K562 (cell line): ENCODE data around the gene BLOC1S4. TPM values are rescaled to one million over a fixed set of nuclear protein-coding genes. Genes with fewer than 3 reads are reported as not detected.
A peak's percentile ranks its signal among the peaks of the same experiment; 100 is the strongest.

Source experiments
- EGR1 ChIP-seq: fragments of 450-650 bp; conservative IDR thresholded peaks from 2 replicates; pipeline ENCODE4 v1.6.1; 2017; ENCODE audit warnings: mild to moderate bottlenecking
- FOXJ2 ChIP-seq: fragments of 200-800 bp; sonication (Bioruptor generic); IDR thresholded peaks from 2 replicates; pipeline ENCODE4 v1.6.1; 2016; ENCODE audit warnings: missing genetic modification characterization, missing compliant biosample characterization
- GTF2F1 ChIP-seq: IDR thresholded peaks from 2 replicates; pipeline ENCODE4 v1.6.1; 2011; ENCODE audit warnings: low read depth, low read length, improper control_type of control experiment
- HCFC1 ChIP-seq: IDR thresholded peaks from 2 replicates; pipeline ENCODE4 v1.6.1; 2012; ENCODE audit warnings: low read depth, low read length, improper control_type of control experiment
- MTA2 ChIP-seq: fragments of 450-650 bp; IDR thresholded peaks from 2 replicates; pipeline ENCODE4 v1.6.1; 2016; ENCODE audit warnings: low read depth
- NFRKB ChIP-seq: fragments of 450-650 bp; IDR thresholded peaks from 2 replicates; pipeline ENCODE4 v1.6.1; 2016; ENCODE audit warnings: low read depth
- NR3C1 ChIP-seq: sonication (generic); formaldehyde crosslinking; IDR thresholded peaks from 2 replicates; pipeline ENCODE4 v1.8.1; 2022; ENCODE audit warnings: missing genetic modification reagents
- POLR2G ChIP-seq: fragments of 200-400 bp; formaldehyde crosslinking; IDR thresholded peaks from 2 replicates; pipeline ENCODE4 v1.6.1; 2017; ENCODE audit warnings: low read depth, mild to moderate bottlenecking, antibody characterized with exemption, low read length, moderate library complexity
- POLR3G ChIP-seq: IDR thresholded peaks from 2 replicates; pipeline ENCODE4 v1.6.1; 2011; ENCODE audit not compliant: insufficient read length, insufficient replicate concordance; ENCODE audit errors: extremely low read depth
- PRMT5 ChIP-seq: sonication (generic); formaldehyde crosslinking; IDR thresholded peaks from 2 replicates; pipeline ENCODE4 v1.5.0; 2020; ENCODE audit warnings: missing genetic modification reagents
- RB1 ChIP-seq: fragments of 450-650 bp; IDR thresholded peaks from 2 replicates; pipeline ENCODE4 v1.6.1; 2017; ENCODE audit warnings: low read depth, mild to moderate bottlenecking
- RBM14 ChIP-seq: fragments of 200-400 bp; formaldehyde crosslinking; IDR thresholded peaks from 2 replicates; pipeline ENCODE4 v1.6.1; 2018; ENCODE audit warnings: low read depth, mild to moderate bottlenecking, low read length, moderate library complexity, borderline replicate concordance; ENCODE audit not compliant: insufficient read depth
- TCF7L2 ChIP-seq: fragments of 150-350 bp; IDR thresholded peaks from 2 replicates; pipeline ENCODE4 v1.6.1; 2016; ENCODE audit warnings: low read depth, mild to moderate bottlenecking, low read length, moderate library complexity
- ZBTB17 ChIP-seq: fragments of 450-650 bp; formaldehyde crosslinking; IDR thresholded peaks from 2 replicates; pipeline ENCODE4 v1.4.0; 2020; ENCODE audit warnings: mild to moderate bottlenecking
- ZNF174 ChIP-seq: fragments of 250-450 bp; sonication (Bioruptor Pico); IDR thresholded peaks from 2 replicates; pipeline ENCODE4 v1.4.0; 2020; ENCODE audit warnings: mild to moderate bottlenecking
- ZNF695 ChIP-seq: fragments of 450-650 bp; formaldehyde crosslinking; IDR thresholded peaks from 2 replicates; pipeline ENCODE4 v1.4.0; 2020; ENCODE audit warnings: mild to moderate bottlenecking, moderate library complexity
- polyA plus RNA-seq, 8 experiments: library from polyadenylated mRNA; depleted of rRNA in 4 of 8; stranded (reverse) in 5 of 8; unstranded in 3 of 8; fragments of >200 nt; fragmentation: Nextera tagmentation in 2 of 8; fragmentation: Illumina TruSeq in 1 of 8; extraction: Ambion mirVana in 2 of 8; extraction: Trizol in 1 of 8; gene quantifications; 2 replicates each; pipeline versions ENCODE4 v1.2.1 to v1.2.3, GENCODE V29; 2011 to 2014; ENCODE audit warnings: inconsistent platforms in 1 of 8, missing spikeins in 1 of 8
- total RNA-seq, 7 experiments: library from RNA; depleted of rRNA in 6 of 7; stranded (reverse); fragments of >200 nt in 6 of 7; fragmentation: Illumina TruSeq in 2 of 7; extraction: Trizol in 2 of 7; gene quantifications; 2 replicates each; pipeline versions ENCODE4 v1.2.1 to v1.2.3, GENCODE V29; 2011 to 2021; ENCODE audit warnings: low replicate concordance in 1 of 7
- TF ChIP-seq, protein P1 (sequence below): fragments of 450-650 bp; IDR thresholded peaks from 2 replicates; pipeline ENCODE4 v1.6.1; 2017; ENCODE audit warnings: antibody characterized with exemption, mild to moderate bottlenecking
- TF ChIP-seq, protein P2 (sequence below): fragments of 450-650 bp; conservative IDR thresholded peaks from 2 replicates; pipeline ENCODE4 v1.6.1; 2016; ENCODE audit warnings: missing genetic modification characterization, low read depth, mild to moderate bottlenecking, missing compliant biosample characterization, moderate library complexity
- TF ChIP-seq, protein P3 (sequence below): fragments of 450-650 bp; IDR thresholded peaks from 2 replicates; pipeline ENCODE4 v1.6.1; 2018; ENCODE audit warnings: mild to moderate bottlenecking, low read depth; ENCODE audit not compliant: partially characterized antibody

Gene BLOC1S4
- total and polyA plus RNA-seq, 9 of the 15 experiments (the other 6 are each of a cell fraction or from before 2014, with no cell fraction given) = 3.1 to 31.6 (median 11.2) TPM

DNA sequence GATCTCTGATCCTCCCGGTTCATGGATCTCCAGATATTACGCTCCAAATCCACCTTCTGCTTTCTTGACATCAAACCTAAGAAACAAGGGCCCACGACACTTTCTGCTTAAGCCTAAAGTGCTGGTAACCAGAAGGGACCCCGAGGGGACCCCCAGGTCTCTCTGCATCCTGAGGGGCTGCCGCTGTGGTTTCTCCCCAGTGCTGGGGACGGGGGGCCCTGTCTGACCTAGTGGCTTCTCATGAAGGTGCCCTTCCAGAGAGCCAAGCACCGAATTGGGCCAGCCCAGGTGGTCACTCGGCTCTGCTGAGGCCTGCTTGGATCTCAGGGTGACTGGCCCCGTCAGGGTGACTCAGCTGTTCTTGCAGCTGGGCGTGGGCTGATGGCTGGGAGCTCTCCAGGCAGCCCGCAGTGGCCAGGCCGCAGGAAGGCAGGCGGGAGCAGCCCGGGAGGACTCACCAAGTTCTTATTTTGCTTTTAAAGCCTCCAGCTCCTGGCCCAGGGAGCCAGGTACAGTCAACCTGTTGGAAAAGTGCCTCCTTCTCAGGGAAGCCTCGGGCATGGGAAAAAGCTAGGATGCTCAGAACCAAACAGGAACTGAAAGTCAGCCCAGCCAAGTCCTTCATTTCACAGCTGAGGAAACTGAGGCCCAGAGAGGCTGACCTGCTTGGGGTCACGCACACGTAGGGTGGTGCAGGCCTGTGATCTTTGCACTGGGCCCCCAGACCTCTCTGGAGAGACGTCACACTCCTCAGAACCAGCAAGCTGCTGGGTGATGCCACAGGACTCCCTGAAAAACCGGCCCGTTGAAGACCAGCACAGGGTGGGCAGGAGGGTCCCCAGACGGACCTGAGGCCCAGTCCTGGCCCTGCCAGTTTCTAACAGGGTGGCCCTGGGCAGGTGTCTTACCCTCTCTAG, 16.7 kb downstream of the BLOC1S4 start (continued):
- TF ChIP-seq MTA2 (peak; percentile 9; the same call in 1 of the 2 replicates), NR3C1 (CRISPR knock-in tag) (no peak), PRMT5 (no peak), EGR1 (peak; percentile 89), ZNF174 (no peak), RBM14 (no peak), ZNF695 (CRISPR knock-in tag) (no peak), FOXJ2 (tag) (0 out of 2 replicates have a peak, but pooled peaks have one; percentile 62), GTF2F1 (no peak), POLR3G (no peak), NFRKB (no peak; the same call in none of the 2 replicates), ZBTB17 (CRISPR knock-in tag) (no peak; the same call in 1 of the 2 replicates), HCFC1 (no peak; the same call in 1 of the 2 replicates), TCF7L2 (no peak), POLR2G (peak; percentile 92), RB1 (0 out of 2 replicates have a peak, but pooled peaks have one; percentile 17)
- TF ChIP-seq, protein P1, sequence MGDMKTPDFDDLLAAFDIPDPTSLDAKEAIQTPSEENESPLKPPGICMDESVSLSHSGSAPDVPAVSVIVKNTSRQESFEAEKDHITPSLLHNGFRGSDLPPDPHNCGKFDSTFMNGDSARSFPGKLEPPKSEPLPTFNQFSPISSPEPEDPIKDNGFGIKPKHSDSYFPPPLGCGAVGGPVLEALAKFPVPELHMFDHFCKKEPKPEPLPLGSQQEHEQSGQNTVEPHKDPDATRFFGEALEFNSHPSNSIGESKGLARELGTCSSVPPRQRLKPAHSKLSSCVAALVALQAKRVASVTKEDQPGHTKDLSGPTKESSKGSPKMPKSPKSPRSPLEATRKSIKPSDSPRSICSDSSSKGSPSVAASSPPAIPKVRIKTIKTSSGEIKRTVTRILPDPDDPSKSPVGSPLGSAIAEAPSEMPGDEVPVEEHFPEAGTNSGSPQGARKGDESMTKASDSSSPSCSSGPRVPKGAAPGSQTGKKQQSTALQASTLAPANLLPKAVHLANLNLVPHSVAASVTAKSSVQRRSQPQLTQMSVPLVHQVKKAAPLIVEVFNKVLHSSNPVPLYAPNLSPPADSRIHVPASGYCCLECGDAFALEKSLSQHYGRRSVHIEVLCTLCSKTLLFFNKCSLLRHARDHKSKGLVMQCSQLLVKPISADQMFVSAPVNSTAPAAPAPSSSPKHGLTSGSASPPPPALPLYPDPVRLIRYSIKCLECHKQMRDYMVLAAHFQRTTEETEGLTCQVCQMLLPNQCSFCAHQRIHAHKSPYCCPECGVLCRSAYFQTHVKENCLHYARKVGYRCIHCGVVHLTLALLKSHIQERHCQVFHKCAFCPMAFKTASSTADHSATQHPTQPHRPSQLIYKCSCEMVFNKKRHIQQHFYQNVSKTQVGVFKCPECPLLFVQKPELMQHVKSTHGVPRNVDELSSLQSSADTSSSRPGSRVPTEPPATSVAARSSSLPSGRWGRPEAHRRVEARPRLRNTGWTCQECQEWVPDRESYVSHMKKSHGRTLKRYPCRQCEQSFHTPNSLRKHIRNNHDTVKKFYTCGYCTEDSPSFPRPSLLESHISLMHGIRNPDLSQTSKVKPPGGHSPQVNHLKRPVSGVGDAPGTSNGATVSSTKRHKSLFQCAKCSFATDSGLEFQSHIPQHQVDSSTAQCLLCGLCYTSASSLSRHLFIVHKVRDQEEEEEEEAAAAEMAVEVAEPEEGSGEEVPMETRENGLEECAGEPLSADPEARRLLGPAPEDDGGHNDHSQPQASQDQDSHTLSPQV = peak; percentile 99
- TF ChIP-seq, protein P2, sequence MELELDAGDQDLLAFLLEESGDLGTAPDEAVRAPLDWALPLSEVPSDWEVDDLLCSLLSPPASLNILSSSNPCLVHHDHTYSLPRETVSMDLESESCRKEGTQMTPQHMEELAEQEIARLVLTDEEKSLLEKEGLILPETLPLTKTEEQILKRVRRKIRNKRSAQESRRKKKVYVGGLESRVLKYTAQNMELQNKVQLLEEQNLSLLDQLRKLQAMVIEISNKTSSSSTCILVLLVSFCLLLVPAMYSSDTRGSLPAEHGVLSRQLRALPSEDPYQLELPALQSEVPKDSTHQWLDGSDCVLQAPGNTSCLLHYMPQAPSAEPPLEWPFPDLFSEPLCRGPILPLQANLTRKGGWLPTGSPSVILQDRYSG (tag) = peak; percentile 91
- TF ChIP-seq, protein P3, sequence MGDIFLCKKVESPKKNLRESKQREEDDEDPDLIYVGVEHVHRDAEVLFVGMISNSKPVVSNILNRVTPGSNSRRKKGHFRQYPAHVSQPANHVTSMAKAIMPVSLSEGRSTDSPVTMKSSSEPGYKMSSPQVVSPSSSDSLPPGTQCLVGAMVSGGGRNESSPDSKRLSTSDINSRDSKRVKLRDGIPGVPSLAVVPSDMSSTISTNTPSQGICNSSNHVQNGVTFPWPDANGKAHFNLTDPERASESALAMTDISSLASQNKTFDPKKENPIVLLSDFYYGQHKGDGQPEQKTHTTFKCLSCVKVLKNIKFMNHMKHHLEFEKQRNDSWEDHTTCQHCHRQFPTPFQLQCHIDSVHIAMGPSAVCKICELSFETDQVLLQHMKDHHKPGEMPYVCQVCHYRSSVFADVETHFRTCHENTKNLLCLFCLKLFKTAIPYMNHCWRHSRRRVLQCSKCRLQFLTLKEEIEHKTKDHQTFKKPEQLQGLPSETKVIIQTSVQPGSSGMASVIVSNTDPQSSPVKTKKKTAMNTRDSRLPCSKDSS = no peak
